Measurements from ENCODE around the gene ADPGK.

The ADPGK gene

DNA sequence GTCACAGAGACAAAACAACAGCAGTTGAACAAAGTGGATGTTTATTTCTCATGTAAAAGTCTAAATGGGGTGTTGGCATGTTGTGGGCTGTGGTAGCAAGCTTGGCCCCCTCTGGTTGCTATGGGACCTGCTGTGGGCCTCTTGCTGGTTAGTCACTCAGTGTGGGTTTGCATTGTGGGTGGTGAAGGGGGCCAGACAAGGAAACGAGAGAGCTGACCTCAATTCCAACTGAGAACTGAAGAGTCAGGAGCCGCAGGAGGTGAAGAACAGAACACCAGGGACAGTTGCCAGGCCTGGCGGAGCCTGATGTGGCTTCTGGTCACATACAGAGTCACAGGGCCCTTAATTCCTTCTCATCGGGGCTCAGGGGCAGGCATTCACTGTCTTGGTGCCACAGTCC, 1.9 kb upstream of the ADPGK start:
- Mint-ChIP-seq H3K9me3 (no peaks in the 10 kb centered on the region), H3K4me1 (ENCODE audit: low read depth in 2 of 2) (peaks cover 31 to 41% of the 10 kb centered on the region in 2 donors), H3K27ac (peak overlapping the region; percentile 93 to 96), H3K27me3 (no peaks in the 10 kb centered on the region), H3K36me3 (ENCODE audit: insufficient read depth) (peaks cover 24% of the 10 kb centered on the region), H3K4me3 (peak overlapping the region; percentile 83 to 89)
- peak; percentile 55 for ATAC-seq (replicated peaks)
- DNase-seq: peak; percentile 51 to 71 (median 69)

DNA sequence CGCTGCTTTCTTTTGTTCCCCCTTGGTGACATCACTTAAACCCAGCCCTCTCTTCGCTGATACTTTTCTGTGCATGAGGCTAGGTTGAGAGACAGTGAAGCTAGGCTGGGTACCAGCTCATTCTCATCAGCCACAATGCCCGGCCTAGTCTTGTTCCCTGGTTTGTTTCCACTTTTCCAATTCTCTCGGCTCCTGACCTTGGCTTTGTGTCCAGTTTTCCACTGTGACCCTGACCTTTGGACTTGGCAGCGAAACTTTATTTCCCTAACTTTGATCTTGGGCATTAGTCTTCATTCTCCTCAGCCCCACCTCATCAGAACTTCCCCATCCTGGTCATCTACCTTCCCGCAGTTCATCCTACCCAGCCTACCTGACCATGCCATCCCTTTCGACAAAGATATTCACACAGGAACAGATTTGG, 908 bp upstream of the ADPGK start:
- H3K4me1 Mint-ChIP-seq (ENCODE audit: low read depth in 2 of 2): peaks cover 40 to 49% of the 10 kb centered on the region in 2 donors

DNA sequence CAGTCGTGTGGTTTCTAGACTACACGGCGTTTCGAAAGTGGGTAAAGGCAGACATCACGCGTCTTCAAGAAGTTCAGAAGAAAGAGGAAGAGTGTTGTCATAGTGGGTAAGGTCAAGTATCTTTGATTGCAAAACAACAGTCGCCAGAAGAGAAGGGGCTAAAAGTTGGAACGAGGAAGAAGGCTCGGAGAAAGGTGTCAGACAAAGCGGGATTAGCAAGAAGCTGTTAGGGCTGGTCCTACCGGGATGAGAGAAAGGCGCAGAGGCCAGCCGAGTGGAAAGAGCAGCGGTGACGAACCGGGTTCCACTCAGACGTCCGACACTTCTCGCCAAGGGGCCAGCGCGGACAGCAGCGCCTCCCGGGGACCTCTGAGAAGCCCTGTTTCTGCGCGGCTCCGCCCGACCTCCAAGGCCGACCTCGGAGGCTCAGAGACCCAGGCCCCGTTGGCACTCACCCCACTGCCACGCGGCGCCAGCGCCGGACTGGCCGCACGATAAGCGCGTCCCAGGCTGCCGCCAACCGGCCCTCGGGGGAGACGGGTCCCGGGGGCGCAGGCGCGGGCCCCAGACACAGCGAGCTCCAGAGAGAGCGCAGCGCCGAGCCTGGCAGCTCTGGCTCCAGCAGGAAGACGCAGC, 436 bp downstream of the ADPGK start:
- DNase-seq: peak; percentile 20 to 44 (median 25)
- Mint-ChIP-seq H3K4me3 (peak overlapping the region; percentile 83 to 89), H3K36me3 (ENCODE audit: insufficient read depth) (peaks cover 35% of the 10 kb centered on the region), H3K9me3 (no peaks in the 10 kb centered on the region), H3K27me3 (no peaks in the 10 kb centered on the region), H3K27ac (peak overlapping the region; percentile 93 to 96), H3K4me1 (ENCODE audit: low read depth in 2 of 2) (peaks cover 49 to 54% of the 10 kb centered on the region in 2 donors)
- peak; percentile 23 for ATAC-seq (replicated peaks)

More for the DNA sequence above, 908 bp upstream of the ADPGK start:
- Mint-ChIP-seq H3K27ac (peak overlapping the region; percentile 93 to 96), H3K27me3 (no peaks in the 10 kb centered on the region), H3K9me3 (no peaks in the 10 kb centered on the region), H3K4me3 (peak overlapping the region; percentile 83 to 89), H3K36me3 (ENCODE audit: insufficient read depth) (peaks cover 32% of the 10 kb centered on the region)
- peak; percentile 16 for ATAC-seq (replicated peaks)
- no peak for DNase-seq

DNA sequence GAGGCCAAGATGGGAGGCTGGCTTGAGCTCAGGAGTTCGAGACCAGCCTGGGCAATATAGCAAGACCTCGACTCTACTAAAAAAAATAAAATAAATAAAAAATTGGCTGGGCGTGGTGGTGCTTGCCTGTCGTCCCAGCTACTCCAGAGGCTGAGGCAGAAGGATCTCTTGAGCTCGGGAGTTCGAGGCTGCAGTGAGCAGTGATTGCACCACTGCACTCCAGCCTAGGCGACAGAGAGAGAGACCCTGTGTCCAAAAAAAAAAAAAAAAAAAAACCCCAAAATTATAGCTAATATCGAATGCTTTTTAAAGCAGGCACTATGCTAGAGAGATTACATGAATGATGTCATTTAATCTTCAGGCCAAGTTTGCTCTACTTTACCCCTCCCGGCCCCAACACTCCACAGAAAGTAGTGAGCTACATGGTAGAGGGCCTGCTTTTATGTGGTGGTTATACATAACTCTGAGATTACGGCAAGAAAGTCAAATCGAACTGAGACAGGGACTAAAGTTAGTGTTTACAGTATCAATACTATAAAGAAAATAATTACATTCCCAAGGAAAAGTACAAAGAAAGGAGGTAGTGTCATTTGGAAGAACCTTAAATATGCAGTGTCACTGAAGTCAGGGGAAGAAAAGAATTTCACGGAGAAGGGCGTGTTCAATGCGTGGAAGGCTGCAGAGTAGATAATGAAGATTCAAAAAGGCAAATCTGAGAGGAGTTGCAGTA, 1.1 kb downstream of the ADPGK start:
- peaks cover 52 to 56% of the 10 kb centered on the region in 2 donors for H3K4me1 Mint-ChIP-seq (ENCODE audit: low read depth in 2 of 2)
- H3K36me3 Mint-ChIP-seq (ENCODE audit: insufficient read depth): peaks cover 36% of the 10 kb centered on the region
- DNase-seq (no peak), ATAC-seq (replicated peaks) (no peak)
- H3K9me3 Mint-ChIP-seq: no peaks in the 10 kb centered on the region
- H3K27me3 Mint-ChIP-seq: no peaks in the 10 kb centered on the region
- H3K4me3 Mint-ChIP-seq: peak overlapping the region; percentile 83 to 89
- peak overlapping the region; percentile 92 to 93 for H3K27ac Mint-ChIP-seq

DNA sequence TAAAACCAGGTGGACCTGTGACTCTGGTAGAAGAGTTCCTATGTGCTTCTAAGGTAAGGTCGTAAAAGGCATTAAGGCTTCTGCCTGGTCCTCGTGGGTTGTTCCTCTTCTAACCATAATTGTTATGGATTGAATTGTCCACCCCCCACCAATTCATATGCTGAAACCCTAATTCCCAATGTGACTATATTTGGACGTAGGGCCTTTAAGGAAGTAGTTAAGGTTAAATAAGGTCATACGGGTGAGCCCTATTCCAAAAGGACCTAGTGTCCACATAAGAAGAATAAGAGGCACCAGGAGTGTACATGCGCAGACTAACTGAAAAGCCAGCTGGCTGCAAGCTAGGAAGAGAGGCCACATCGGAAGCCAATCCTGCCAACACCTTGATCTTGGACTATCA, 1.9 kb downstream of the ADPGK start:
- ATAC-seq (replicated peaks) (no peak), DNase-seq (no peak)
- H3K27me3 Mint-ChIP-seq: no peaks in the 10 kb centered on the region
- H3K4me3 Mint-ChIP-seq: peak overlapping the region; percentile 83 to 89
- H3K9me3 Mint-ChIP-seq: no peaks in the 10 kb centered on the region
- peaks cover 39% of the 10 kb centered on the region for H3K36me3 Mint-ChIP-seq (ENCODE audit: insufficient read depth)
- peaks cover 51 to 52% of the 10 kb centered on the region in 2 donors for H3K4me1 Mint-ChIP-seq (ENCODE audit: low read depth in 2 of 2)
- H3K27ac Mint-ChIP-seq: peak overlapping the region in 1 of 2 donors; percentile 22

DNA sequence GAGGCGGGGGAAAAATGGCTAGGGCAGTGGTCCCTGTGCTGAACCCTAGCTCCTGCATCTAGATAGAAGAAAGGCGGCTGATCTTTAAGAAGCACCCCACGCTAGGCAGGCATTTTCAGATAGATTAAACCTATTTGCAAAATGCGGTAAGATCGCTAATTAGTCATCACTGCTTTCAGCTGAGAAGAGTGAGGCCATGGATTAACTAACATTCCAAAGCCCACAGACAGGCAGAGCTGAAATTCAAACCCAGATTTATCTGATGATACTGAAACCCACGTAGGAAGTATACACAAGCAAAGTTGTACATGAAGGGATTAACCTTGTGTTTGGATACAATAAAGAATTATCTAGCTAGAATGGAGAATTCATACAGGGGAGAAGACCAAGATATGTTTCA, 4.8 kb downstream of the ADPGK start:
- H3K9me3 Mint-ChIP-seq: no peaks in the 10 kb centered on the region
- H3K27me3 Mint-ChIP-seq: no peaks in the 10 kb centered on the region
- no peak overlapping the region for H3K27ac Mint-ChIP-seq
- peaks cover 38% of the 10 kb centered on the region for H3K36me3 Mint-ChIP-seq (ENCODE audit: insufficient read depth)
- DNase-seq (no peak), ATAC-seq (replicated peaks) (no peak)
- H3K4me1 Mint-ChIP-seq (ENCODE audit: low read depth in 2 of 2): peaks cover 33 to 42% of the 10 kb centered on the region in 2 donors
- no peak overlapping the region for H3K4me3 Mint-ChIP-seq

DNA sequence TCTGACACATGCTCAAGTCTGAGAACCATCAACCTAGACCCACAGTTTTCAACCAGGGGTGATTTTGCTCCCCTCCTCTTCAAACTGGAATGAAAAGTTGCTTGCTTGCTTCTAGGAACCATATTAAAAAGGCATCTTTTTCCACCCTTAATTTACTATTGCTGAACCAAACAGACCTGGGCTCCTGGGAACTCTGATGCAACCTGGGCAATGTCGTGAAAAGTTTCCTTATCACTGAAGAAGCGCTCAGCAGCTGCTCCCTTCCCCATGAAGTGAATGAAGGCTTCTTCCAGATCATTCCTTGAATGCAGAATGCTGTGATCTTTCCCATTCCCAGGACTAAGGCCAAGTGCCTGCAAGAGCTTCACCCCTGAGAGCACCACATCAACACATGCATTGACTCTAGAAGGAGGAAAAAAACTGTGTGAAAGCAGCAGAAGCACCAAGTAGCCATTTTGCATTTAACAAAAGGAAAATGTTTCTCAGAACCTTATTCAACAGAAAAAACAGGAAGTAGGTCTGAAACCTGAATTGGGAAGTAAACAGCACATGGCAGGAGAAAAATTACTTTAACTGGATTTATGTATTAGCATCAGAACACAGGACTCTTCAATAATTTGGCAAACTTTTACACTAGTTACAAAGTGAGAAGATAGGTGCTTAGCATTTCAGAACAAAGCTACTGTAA, 8.7 kb downstream of the ADPGK start:
- H3K9me3 Mint-ChIP-seq: no peaks in the 10 kb centered on the region
- H3K27ac Mint-ChIP-seq: no peak overlapping the region
- H3K27me3 Mint-ChIP-seq: no peaks in the 10 kb centered on the region
- H3K4me3 Mint-ChIP-seq: no peak overlapping the region
- peaks cover 49% of the 10 kb centered on the region for H3K36me3 Mint-ChIP-seq (ENCODE audit: insufficient read depth)
- ATAC-seq (replicated peaks) (no peak), DNase-seq (no peak)
- peaks cover 18 to 33% of the 10 kb centered on the region in 2 donors for H3K4me1 Mint-ChIP-seq (ENCODE audit: low read depth in 2 of 2)

DNA sequence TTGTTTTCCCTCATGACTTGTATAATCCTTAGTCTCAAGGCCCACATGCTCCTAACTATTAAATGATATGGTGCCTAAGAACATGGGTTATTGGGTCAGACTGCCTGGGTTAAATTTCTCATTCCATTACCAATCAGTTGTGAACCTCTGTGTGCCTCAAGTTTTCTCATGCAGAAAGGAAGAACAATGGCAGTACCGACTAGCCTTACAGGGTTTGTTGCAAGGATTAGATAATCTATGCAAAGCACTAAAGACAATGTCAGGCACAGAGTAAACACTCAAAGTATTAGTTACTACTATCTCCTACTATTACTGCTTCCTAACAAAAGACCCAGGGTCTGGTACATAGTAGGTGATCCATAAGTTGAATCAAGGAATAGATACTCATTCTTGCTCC, 12.2 kb downstream of the ADPGK start:
- no peak for DNase-seq
- Mint-ChIP-seq H3K9me3 (no peaks in the 10 kb centered on the region), H3K27me3 (no peaks in the 10 kb centered on the region), H3K36me3 (ENCODE audit: insufficient read depth) (peaks cover 69% of the 10 kb centered on the region), H3K4me1 (ENCODE audit: low read depth in 2 of 2) (peaks cover 5 to 17% of the 10 kb centered on the region in 2 donors), H3K4me3 (no peak overlapping the region), H3K27ac (peak overlapping the region in 1 of 2 donors; percentile 66)
- no peak for ATAC-seq (replicated peaks)

DNA sequence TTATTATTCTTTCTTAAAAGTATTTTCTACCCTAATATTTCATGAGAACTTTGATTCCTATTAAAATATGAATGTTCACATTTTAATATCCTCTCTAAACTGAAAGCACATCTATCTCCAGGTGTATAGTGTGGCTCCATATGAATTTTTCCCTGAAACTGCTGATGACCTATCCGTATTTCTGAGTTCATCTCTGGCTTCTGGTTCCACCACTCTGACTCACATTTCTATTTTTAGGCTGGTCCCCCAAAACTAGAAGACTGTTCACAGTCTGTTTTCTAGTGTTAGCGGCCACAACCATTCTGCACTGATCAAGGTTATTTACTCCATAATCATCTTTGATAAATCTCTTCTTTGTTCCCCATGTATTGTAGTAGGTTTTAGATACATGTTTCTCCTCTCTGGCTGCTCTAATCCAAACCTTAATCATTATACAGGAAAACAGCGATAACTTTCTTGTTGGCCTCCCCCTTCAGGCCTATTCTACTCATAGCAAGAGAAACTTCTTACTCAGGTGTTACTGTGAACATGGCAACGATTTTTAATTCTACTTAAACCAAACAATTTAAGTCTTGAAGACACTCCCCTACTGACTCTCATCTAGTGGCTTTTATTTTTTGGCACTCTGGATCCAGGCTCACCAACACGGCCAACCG, 12.8 kb downstream of the ADPGK start:
- no peaks in the 10 kb centered on the region for H3K27me3 Mint-ChIP-seq
- peak overlapping the region in 1 of 2 donors; percentile 66 for H3K27ac Mint-ChIP-seq
- peaks cover 5 to 17% of the 10 kb centered on the region in 2 donors for H3K4me1 Mint-ChIP-seq (ENCODE audit: low read depth in 2 of 2)
- H3K36me3 Mint-ChIP-seq (ENCODE audit: insufficient read depth): peaks cover 71% of the 10 kb centered on the region
- H3K9me3 Mint-ChIP-seq: no peaks in the 10 kb centered on the region
- ATAC-seq (replicated peaks) (no peak), DNase-seq (no peak)
- H3K4me3 Mint-ChIP-seq: no peak overlapping the region

DNA sequence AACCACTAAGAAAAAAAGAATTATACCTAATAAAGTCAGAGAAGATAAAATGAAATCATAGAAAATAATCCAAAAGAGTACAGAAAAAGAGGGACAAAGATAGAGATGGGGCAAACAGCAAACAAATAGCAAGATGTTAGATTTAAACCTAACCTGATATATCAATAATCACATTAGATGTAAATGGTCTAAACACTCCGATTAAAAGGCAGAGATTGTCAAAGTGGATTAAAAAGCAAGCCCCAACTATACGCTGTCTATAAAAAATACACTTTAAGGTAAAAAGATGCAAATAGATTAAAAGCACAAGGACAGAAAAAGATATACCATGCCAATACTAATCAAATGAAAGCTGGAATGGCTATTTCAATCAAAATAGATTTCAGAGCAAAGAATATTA, 16.8 kb downstream of the ADPGK start:
- peaks cover 77% of the 10 kb centered on the region for H3K36me3 Mint-ChIP-seq (ENCODE audit: insufficient read depth)
- no peak overlapping the region for H3K27ac Mint-ChIP-seq
- DNase-seq: no peak
- H3K27me3 Mint-ChIP-seq: no peaks in the 10 kb centered on the region
- H3K9me3 Mint-ChIP-seq: no peaks in the 10 kb centered on the region
- no peak for ATAC-seq (replicated peaks)
- H3K4me3 Mint-ChIP-seq: no peak overlapping the region
- peaks cover 8 to 16% of the 10 kb centered on the region in 2 donors for H3K4me1 Mint-ChIP-seq (ENCODE audit: low read depth in 2 of 2)

DNA sequence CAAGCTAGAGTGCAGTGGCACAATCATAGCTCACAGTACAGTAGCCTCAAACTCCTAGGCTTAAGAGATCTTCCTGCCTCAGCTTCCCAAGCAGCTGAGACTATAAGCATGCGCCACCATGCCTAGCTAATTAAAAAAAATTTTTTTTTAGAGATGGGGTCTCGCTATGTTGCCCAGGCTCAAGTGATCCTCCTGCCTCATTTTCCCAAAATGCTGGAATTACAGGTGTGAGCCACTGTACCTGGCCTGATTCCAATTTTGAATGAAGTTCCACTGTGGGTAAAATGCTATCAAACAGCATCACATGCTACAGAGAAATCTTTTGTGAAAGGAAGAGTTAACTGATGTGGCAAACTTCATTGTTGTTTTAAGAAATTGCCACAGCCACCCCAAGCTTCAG, 17.5 kb downstream of the ADPGK start:
- Mint-ChIP-seq H3K36me3 (ENCODE audit: insufficient read depth) (peaks cover 74% of the 10 kb centered on the region), H3K4me3 (no peak overlapping the region), H3K4me1 (ENCODE audit: low read depth in 2 of 2) (peaks cover 8 to 13% of the 10 kb centered on the region in 2 donors), H3K27me3 (no peaks in the 10 kb centered on the region), H3K9me3 (no peaks in the 10 kb centered on the region), H3K27ac (no peak overlapping the region)
- DNase-seq (no peak), ATAC-seq (replicated peaks) (no peak)

DNA sequence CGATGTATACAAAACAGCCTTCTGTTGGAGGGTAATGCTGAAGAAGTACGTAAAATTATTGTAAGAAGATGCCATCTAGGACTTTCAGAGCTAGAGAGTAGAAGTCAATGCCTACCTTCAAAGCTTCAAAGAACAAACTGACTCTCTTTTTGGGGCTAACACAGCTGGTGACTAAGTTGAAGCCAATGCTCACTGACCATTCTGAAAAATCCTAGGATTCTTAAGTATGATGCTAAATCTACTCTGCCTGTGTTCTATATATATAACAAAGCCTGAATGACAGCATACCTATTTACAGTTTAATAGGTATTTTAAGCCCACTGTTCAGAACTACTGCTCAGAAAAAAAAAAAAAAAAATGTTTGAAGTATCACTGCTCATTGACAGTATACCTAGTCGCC, 18.9 kb downstream of the ADPGK start:
- no peaks in the 10 kb centered on the region for H3K9me3 Mint-ChIP-seq
- ATAC-seq (replicated peaks): no peak
- H3K4me3 Mint-ChIP-seq: no peak overlapping the region
- H3K27ac Mint-ChIP-seq: no peak overlapping the region
- DNase-seq: no peak
- H3K4me1 Mint-ChIP-seq (ENCODE audit: low read depth in 2 of 2): peaks cover 7 to 12% of the 10 kb centered on the region in 2 donors
- H3K27me3 Mint-ChIP-seq: no peaks in the 10 kb centered on the region
- H3K36me3 Mint-ChIP-seq (ENCODE audit: insufficient read depth): peaks cover 81% of the 10 kb centered on the region

DNA sequence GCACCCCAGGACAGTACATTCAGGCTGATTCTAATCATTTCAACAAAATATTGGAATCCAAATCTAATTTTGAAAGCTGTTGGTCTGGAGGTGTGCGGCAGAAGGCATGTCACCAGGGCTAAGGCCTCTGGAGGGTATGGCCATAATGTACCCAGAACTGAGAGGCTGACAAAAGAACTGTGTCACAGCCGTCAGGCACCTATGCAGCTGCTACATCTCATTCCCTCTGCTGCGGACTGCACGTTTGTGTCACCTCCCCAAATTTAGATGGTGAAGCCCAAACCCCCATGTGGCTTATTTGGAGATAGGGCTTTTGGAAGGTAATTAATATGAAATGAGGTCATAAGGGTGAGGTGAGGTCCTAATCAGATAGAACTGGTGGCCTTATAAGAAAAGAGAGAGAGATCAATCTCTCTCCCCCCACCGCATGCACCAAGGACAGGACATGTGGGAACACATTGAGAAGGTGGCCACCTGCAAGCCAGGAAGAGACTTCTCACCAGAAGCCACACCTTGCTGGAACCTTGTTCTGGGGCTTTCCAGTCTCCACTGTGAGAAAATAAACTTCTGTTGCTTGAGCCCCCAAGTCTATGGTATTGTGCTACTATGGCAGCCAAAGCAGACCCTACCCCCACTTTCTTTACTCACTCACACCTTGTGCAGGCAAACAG, 22.8 kb downstream of the ADPGK start:
- no peak for DNase-seq
- Mint-ChIP-seq H3K4me1 (ENCODE audit: low read depth in 2 of 2) (peaks cover 16 to 21% of the 10 kb centered on the region in 2 donors), H3K36me3 (ENCODE audit: insufficient read depth) (peaks cover 59% of the 10 kb centered on the region), H3K27me3 (no peaks in the 10 kb centered on the region), H3K9me3 (no peaks in the 10 kb centered on the region), H3K4me3 (no peak overlapping the region), H3K27ac (peak overlapping the region; percentile 28 to 32)
- no peak for ATAC-seq (replicated peaks)
